IPS-11a (cell line): ENCODE data around the gene HOXA13.

ENCODE experiments used
- H3K4me3 ChIP-seq: one replicate; pipeline ENCODE4 v1.5.1; 2013; ENCODE audit warnings: low read depth, low read length, control low read depth

The HOXA13 gene

GRCh38 chr7:27149842-27150567 is 49.9 kb downstream of the HOXA13 start:
- H3K4me3 ChIP-seq = no peak overlapping the region

DNA sequence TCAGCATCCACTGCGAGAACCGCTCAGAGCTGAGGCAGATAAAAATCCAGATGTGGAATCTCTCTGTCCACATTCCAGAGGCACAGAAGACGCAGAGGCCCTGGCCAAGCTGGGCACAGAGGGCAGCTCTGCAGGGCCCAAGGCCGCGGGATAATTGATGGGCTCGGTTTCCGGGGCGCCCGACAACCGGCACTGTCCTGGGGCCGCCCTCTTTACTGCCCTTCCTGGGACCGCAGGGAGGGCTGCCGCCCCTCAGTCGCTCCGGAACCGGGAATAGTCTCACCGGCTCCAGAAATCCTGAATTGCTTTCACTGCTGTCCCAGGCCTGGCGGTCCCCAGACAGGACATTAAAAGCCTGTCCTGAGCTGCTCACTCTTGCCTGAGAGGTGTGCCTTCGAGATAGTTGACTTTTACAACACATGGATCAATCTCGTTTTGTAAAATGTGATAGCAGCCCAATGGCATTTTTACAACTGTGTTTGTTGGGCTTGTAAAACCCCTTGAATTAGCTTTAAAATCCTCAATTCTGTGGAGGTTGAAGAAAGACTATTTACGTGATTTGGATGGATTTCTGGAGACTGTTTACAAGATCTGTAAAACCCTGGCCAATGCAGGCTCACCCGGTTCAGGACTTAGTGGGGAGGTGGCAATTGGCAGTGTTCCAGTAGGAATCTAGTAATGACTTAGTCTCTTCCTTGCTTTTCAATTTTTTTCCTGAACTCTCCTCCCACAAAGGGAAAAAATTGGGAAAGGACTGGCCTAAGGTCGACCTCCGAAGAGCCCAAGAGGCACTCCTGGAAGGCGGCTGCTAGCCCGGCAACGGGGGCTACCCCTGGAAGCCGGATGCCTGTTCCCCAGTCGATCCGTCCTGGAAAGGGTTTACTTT is 50.9 kb downstream of the HOXA13 start:
- H3K4me3 ChIP-seq = no peak overlapping the region

DNA sequence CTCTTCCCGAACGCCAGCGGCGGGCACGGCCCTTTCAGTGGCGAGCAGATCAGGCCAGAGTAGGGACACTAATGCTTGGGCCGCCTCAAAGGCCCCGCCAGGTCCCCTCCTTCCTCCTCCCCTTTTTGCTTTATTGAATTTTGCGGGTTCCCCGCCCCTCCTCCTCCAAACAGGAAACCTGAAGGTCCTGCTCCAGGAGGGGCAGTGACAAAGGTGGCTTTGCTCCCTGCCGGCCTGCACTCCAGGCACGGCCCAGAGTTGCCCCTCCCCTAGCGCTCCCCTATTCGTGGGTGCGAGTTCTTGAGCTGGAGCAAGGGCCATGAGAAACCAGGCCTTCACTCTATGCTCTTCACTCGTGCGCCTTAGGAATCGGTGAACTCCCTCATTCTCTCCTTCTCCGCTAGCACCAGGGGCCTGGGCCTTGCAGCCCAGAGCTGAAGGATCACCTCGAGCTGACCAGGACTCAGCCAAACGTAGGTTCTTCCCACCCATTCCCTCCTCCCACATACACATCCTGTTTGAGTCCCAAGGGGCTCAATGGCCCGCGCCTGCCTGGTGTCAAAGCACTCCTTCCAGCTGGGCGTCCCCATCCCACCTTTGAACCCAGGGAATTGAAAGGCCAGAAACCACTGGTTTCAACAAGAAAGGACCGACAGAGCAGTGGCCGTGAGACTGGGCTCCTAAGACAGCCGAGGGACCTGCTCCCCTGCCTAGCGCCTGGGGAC is 51.7 kb downstream of the HOXA13 start:
- H3K4me3 ChIP-seq = no peak overlapping the region

DNA sequence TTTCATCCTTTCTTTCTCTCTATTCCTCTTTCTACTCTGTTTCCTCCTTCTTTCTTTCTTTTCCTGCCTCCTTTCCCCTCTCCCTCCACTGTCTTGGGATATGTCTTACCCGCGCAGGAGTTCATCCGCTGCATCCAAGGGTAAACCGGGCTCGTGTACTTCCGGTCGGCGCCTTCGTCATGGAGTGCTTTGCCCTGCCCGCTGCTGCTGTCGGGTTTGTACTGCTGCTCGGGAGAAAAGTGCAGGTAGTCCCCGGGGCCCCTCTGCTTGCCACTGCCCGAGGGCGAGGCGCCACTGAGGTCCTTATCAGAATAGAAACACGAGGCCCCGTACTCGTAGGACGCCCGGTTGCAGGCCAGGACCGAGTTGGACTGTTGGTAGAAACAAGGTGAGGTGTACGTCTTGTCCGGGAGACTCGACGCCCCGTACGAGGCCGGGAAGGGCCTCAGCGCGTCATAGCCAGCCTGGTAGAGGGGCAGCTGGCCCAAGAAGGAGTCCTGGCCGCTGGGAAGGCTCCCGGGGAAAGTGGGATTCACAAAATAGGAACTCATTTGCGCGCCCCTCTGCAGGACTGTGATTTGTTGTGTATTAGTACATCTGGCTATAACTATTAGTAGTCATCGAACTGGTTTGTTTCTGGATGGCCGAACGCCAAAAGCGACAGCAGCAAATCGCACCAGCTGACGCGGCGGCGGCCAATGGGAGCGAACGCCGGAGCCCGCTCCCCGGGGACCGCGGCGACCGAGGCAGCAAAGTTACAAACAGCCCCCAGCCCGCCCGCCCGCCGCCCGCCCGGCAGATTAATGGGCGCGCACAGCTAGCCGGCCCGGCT is 52.5 kb downstream of the HOXA13 start, which contains the start of gene HOXA6:
TSS of gene HOXA6 (minus strand) at position 576 of the 832 bp plus-strand sequence. CDS start at position 551, 25 bp downstream.
- no peak within 1 kb of the TSS for H3K4me3 ChIP-seq

DNA sequence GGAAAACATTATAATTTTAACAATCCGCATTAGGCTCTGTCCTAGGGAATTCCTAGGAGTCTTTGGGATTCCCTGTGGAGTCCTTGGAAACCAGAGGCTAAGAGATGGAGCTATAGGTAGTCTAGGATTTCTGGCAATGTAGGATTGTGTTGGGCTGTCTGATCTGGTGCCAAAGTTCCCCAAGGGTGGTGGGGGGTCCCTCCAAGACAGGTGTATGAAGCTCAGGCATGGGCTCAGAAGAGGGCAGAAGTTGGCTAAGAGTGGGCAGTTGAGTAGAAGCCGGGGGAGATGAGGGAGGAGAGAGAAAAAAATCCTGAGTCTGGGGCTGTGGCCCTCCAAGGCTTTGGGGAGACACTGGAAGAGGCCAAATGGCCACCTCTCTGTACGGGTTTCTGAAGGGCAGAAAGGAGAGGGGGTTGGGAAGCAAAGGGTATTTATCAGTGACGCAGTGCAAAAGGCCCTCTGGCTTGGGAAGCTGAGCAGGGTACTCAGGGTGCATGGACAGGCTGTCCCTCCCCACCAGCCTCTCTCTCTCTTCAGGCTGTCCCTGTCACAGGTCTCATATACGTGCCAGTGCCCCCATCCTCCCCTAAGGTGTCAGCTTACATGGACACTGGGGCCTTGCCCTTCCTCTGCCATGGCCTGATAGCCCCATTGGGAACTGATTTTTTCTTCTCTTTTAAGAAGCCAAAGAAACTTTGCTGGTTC is 53.2 kb downstream of the HOXA13 start:
- no peak overlapping the region for H3K4me3 ChIP-seq

GRCh38 chr7:27145914-27146412 is 53.9 kb downstream of the HOXA13 start:
- no peak overlapping the region for H3K4me3 ChIP-seq

GRCh38 chr7:27145165-27145913 is 54.6 kb downstream of the HOXA13 start:
- H3K4me3 ChIP-seq = no peak overlapping the region

- no peak overlapping the region for H3K4me3 ChIP-seq
Measured at GRCh38 chr7:27144781-27145164, 55.1 kb downstream of the HOXA13 start.
